Activated CD8-positive, alpha-beta memory T cell treated with anti-CD3 and anti-CD28 coated beads, Interleukin-2, amount 50 U/mL, for 4 hours (primary cell): ENCODE data around the gene LRRC70.
"Not testable (repeated sequence)": the region's sequence is repeated elsewhere in the genome, so short reads cannot be mapped to it uniquely, and the experiment has no call there.

ENCODE experiments used
- DNase-seq: peaks from one replicate; pipeline ENCODE4 v3.0.0-alpha.2; 2020

The LRRC70 gene, protein sequence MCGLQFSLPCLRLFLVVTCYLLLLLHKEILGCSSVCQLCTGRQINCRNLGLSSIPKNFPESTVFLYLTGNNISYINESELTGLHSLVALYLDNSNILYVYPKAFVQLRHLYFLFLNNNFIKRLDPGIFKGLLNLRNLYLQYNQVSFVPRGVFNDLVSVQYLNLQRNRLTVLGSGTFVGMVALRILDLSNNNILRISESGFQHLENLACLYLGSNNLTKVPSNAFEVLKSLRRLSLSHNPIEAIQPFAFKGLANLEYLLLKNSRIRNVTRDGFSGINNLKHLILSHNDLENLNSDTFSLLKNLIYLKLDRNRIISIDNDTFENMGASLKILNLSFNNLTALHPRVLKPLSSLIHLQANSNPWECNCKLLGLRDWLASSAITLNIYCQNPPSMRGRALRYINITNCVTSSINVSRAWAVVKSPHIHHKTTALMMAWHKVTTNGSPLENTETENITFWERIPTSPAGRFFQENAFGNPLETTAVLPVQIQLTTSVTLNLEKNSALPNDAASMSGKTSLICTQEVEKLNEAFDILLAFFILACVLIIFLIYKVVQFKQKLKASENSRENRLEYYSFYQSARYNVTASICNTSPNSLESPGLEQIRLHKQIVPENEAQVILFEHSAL

DNA sequence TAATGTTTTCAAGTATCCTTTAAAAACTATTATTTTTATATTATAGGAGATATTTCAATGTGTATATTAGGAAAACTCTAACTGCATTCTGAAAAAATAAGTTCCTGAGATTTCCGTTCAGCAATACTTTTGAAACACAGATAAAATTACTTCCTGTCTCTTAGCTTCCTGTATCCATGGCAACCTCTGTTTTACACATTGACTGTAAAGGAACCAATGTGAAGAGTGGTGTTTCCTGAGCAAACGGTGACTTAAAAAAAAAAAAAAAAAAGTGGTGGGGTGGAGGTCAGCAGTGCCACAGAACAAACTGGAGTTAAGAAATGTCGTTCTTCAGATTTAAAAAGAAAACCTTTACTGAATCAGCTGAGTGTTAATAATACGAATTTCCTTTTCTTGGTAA, at the start of gene LRRC70:
Gene LRRC70, plus strand, starts transcription at position 280 of the 400 bp plus-strand sequence. CDS start 620 bp downstream, outside the sequence.
- no peak for DNase-seq

DNA sequence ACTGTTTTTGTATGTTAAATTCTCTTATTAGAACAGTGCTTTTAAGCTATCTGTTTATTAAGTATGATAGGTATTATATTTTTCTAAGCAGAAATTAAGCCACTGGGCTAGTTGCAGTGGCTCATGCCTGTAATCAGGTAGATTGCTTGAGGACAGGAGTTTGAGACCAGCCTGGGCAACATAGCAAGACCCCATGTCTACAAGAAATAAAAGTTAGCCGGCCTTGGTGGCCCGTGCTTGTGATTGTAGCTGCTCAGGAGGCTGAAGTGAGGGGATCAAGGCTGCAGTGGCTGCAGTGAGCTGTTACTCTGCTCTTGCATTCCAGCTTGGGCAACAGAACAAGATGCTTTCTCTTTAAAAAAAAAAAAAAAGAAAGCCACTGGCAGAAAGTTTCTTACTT, 45.0 kb upstream of the LRRC70 start:
- DNase-seq = no peak

DNA sequence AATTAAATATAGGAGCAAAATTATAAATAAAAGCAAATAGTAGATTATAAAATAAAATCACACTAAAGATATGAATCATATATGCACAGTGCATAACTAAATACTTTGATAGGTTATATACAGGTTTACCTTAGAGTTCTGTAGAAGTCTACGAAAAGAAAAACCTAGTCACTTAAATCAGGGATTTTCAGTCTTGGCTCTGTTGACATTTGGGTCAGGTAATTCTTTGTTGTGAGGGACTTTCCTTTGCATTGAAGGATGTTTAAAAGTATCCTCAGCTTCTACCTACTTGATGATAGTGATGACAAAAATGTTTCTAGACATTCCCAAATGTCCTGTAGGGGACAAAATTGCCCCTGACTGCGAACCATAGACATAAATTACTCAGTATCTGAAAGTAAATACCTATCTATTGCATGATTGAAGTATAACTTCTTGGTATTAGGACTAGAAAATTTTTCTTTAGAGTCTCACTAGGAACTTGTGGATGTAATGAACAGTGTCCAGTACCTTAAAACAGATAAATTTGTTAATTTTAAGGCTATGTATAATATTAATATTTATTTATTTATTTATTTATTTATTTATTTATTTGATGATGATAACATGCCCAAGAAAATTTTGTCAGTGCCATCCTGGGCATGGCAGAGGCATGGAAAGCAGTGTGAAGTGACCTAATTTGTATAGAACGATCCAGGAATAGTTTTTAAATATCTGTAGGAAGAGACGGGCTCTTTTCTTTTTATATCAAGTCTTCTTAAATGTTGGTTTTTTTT, 44.0 kb upstream of the LRRC70 start:
- DNase-seq = no peak

DNA sequence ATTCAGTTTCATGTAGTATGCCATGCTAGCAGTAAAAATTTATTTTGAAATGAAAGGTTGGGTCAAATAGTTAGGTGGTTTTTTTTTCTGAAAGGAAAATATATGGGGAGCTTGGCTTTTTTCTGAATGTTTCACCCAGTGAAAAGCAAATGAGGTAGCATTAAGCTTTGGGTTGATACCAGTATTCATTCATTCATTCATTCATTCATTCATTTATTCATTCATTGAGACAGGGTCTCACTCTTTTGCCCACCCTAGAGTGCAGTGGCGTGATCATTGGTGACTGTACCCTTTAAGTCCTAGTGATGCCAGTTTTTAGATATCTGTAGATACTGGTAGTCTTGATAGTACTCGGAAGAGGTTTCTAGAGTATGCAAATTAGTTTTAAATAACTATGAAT, 42.4 kb upstream of the LRRC70 start:
- no peak for DNase-seq

DNA sequence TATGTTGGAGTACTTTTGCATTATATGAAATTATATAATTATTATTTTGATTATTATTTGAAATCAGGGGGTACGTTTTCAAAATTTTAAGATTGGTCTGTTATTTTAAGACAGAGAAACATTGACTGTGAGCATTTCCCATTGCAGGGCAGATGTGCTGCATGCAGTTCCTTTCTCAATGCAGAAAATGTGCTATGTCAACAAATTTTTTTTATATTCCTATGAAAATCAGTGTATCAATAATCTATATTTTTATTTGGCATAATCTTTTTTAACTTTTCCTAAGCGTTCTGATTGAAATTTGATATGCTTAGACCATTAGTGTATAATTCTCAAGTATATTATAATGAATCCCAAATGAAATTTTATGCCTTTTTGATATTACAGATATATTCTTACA, 41.8 kb upstream of the LRRC70 start:
- no peak for DNase-seq

DNA sequence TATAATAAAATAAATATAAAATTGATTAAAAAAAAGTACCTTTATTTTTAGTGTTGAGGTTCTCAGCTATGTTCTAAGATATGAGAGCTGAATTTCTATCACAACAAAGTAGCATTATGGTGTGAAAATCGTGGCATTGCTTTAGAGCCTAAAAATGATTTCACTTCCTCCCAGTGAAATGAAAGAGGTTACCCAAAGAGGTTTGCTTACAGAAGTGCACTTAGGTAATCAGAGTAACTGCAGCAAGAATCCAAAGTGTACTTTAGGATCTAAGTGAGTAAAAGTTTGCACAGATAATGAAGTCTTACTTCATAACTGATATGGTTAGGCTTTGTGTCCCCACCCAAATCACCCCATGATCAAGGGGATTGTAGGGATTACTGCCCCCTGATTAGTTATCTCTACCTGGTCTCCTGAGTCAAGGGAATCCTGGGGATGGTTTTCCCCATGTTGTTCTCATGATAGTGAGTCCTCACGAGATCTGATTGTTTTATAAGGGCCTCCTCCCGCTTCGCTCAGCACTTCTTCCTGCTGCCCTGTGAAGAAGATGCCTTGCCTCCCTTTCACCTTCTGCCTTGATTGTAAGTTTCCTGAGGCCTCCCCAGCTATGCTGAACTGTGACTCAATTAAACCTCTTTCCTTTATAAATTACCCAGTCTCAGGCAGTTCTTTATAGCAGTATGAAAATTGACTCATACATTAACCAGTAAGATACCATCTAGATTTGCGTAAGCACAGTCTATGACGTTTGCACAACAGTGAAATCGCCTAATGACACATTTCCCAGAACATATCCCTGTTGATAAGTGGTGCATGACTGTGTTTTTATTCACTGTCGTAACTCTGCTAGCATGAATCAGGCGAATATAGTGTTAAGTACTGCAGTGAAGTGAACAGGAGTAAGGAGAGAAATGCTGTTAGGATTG, 40.3 kb upstream of the LRRC70 start:
- DNase-seq = no peak

DNA sequence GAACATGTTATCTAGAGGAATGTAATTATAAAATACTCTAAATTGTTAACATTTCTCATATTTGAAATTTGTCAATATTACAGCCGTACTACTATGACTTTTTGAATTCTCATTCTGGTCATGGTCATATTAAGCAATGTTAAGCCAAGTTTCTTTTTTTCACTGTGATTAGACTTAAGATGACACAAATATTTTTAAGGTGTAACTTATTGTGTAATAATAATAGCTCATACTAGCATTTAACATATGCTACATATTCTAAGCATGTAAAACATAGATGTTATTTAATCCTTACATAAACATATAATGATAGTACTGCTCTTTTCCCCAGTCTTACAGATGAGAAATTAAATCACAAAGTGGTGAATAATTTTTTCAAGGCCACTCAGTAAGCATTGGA, 35.9 kb upstream of the LRRC70 start:
- DNase-seq = no peak

DNA sequence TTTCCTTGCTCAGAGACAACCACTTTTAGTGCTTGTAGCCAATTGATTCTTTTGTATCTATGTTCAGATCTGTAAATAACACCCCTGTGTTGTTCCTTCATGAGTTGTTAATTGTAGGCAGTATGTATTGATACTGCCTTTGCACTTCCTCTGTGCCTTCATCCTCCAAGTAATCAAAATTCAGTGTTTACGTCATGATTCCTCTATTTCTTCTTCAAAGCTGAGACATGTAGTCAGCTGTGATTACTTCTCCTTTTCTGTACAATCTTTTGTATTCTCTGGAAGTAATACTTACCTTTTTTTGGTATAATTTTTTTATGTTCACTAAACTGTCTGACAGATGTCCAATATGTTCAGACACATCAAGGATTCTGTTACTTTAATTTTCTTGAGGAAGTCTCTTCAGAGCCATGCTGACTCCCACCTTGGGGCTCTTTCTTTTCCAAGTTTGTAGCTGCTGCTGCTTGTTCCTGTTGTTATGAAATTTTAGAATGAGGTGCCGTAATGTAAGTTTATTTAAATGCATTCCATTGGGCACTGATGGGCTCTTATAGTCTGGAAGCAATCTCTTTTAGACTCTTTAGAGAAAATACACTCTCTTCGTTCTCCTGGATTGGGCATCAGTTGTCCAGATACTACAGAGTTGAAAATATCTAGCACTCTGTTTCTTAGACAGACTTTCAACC, 30.5 kb upstream of the LRRC70 start:
- DNase-seq = no peak

DNA sequence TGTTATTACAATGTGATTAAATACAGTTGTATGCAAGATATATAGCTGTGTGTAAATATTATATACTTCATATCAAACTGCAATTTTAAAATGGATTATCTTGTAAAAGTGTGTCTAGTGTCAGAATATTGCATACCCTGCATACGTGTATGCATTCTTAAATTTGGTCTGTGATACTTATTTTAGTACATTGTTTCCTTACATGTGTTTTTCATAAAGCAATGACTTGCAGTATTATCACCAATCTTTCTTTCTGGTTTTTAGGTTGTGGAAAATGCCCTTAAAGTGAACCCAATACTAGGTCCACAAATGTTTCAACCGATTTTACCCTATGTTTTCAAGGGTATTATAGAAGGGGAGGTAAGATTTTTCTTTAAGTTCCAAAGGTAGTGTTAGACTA, 28.5 kb upstream of the LRRC70 start:
- DNase-seq = no peak

DNA sequence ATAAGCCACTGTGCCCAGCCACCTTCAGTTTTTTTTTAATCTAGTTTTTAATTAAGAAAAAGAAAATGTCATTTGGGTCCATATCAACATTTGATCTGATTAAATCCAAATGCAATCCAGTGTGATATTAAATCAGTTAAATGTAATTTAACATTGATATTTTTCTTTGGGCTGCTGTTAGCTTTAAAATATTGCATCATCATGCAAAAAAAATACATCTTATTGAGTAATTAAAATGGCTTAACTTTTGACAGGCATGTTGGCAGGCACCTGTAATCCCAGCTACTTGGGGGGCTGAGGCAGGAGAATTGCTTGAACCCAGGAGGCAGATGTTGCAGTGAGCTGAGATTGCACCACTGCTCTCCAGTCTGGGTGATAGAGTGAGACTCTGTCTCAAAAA, 22.7 kb upstream of the LRRC70 start:
- DNase-seq = no peak

DNA sequence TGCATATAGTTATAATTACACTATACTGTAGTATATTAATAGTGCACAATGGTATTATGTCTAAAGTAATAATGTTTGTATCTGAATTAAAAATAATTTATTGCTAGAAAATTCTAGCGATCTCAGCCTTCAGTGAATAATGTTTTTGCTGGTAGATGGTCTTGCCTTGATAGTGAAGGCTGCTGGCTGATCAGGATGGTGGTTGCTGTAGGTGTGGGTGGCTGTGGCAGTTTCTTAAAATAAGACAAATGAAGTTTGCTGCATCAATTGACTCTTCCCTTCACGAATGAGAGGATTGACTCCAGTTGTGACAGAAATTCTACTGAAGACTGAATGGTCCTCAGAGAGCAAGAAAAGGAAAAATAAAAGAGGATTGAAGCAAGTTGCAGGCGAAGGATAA, 19.7 kb upstream of the LRRC70 start:
- no peak for DNase-seq

DNA sequence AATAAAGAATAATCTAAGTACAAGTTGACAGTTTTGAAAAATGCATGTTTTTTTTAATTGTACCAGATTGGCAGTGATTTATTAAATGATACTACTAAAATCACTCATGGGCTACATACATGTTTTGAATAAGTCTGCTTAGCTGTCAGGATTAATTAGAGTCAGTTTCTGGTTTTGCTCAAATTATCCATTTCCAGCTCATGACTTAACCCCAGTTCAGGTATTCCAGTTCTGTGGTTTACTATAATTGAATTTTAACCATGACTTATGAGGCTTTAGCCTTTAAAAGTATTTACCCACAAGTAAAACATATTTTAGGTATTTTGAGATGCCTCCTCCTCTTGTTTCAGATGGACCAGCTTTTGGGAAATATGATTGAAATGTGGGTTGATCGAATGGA, 17.8 kb upstream of the LRRC70 start:
- no peak for DNase-seq

DNA sequence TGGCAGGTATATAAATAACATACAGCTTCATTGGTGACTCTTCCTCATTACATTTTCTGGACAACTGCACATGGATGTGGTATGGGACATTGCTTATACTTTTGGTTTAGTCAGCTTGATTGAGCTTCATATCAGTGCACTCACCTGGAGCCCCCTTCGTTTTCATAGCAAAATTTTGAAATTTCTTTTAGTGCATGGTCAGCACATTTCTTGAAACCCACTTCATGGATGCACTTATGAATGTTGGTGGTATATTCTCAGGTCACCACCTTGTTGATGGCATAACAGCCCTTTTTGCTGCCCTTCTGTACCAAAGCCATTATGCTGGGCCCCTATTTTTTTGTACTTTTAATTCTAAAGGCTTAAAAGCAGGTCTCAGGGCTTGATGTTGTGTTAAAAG, 16.7 kb upstream of the LRRC70 start:
- DNase-seq = no peak

DNA sequence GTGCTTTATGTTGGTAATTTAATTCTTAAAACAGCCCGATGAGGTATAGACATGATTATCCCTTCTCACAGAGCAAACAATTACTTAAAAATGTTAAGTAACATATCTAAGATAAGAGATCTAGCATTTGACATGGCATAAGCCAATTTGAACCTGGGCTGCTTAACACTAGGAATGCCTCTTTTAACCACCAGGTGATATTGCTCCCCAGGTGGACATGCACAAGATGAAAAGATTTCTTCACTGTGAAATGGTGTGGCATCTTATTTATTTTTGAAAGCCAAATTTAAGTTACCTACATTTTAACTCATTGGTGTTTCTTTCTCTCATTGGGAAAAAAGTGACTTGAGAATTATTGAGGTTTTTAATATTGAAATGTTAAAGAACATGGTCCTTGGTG, 15.8 kb upstream of the LRRC70 start:
- DNase-seq = no peak

DNA sequence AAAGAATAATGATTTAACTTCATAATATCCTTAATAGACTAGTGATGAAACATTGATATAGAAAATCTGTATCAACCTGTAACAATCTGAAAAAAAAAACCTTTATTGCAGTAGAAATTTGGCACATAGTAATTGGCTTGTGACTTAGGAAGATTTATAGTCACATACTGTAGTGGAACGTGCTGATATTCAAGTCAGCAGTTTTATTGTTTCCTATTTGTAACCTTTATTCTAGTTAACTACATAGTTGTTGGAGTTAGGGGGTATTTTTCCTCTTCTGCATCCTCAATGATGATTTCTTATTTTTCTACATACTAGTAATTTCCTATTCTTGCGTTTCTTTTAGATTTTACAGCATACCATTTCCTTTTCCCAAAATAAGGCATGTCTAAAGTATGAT, 14.5 kb upstream of the LRRC70 start:
- DNase-seq = no peak

DNA sequence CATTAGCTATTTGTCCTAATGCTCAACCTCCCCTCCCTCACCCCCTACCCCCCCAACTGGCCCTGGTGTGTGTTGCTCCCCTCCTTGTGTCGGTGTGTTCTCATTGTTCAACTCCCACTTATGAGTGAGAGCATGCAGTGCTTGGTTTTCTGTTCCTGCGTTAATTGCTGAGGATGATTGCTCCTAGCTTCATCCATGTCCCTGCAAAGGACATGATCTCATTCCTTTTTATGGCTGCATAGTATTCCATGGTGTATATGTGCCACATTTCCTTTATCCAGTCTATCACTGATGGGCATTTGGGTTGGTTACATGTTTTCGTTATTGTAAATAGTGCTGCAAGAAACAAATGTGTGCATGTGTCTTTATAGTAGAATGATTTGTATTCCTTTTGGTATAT, 12.9 kb upstream of the LRRC70 start:
- not testable (repeated sequence) for DNase-seq

DNA sequence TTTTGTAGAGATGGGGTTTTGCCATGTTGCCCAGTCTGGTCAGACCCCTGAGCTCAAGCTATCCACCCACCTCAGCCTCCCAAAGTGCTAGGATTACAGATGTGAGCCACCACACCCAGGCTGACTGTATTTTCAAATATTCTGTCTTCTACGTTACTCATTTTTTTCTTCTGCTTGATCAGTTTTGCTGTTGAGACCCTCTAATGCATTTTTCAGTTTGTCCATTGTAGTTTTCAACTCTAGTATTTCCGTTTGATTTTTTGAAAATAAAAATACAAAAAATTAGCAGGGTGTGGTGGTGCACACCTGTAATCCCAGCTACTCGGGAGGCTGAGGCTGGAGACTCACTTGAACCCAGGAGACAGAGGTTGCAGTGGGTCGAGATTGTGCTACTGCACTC, 10.5 kb upstream of the LRRC70 start:
- DNase-seq = no peak

DNA sequence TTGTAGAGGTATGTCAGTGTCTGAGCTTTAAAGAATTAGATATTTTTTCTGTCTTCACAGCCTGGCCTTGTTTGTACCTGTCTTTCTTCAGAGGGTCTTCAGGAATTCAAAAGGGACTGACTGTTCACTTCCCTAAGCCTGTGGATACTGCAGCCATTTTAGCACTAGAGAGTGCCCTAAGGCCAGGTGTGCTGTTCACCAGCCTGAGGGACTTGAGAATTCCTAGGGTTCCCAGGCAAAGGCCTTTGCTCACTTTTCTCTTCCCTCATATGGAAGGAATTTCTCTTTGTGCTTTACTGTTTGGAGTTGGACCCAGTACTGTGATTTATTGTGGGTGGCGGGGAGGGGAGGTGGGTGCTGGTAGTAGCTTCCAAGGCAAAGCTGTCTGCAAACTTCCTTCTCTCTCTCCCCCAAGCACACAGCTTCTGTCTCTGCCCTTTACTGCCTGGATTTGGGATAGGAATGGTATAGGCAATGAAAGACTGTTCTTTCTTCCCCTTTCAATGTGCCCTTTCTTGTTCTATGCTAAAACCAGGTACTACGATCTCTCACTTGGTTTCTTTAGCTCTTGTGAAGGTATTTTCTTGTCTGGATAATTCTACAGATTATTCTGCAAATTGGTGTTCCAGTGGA, 9.7 kb upstream of the LRRC70 start:
- no peak for DNase-seq

DNA sequence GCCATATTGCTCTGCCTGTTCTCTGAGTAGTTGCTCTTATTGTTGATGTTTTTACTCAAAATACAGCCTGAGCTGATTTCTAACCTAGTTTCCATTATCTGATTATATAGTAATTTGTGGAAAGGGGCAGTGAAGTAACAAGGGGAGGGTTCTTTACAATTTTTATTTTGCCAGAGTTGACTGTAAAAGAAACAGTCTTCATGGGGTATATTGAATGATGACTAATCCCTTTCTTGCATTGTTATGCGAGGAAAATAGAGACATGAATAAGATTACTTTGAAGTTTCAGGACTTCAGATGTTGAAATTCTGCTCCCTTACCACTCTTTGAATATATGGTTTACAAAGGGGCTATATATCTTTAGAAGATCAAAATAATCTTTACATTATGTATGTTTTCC, 9.1 kb upstream of the LRRC70 start:
- DNase-seq = no peak

DNA sequence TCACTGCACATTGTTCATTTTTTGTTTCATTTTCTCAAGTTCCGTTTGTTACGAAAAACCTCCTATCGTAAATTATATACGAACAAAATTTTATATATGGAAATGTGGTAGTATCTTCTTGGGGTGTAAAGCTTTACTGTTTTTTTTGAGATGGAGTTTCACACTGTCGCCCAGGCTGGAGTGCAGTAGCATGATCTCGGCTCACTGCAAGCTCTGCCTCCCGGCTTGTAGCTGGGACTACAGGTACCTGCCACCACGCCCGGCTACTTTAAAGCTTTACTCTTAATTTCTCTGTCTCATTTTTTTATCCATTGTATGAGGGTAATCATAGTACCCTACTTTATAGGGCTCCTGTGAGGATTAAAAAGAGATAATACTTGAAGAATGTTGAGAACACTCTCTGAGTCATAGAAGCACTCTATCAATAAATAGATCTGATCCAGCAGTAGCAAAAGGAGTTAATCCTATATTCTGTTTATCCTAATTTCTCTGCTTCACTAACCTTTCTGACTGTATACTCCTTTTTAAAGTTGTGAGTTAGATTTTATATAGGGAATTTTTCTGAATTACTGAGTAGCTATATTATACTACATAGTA, 5.6 kb upstream of the LRRC70 start:
- DNase-seq = no peak

DNA sequence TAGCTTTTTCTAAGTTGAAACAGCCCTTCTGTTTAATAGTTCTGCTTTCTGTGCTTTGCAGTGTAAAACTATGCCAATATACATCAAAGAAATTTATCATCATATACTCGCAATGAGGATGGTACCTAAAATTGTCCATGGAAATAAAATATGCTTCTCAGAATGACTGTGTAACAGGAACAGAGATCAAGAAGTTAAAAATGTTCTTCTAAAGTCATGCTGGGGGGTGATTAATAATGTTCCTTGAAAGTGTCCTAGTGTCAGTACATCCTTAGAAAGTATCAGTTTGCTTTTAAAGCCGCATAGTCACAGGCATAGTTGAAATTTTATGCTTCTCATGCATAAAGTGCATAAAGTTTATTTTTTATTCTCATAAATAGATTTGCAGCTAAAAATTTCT, 4.0 kb upstream of the LRRC70 start:
- DNase-seq = no peak
